ENCODE data around the gene SMC3.
"Not testable (repeated sequence)": the region's sequence is repeated elsewhere in the genome, so short reads cannot be mapped to it uniquely, and the experiment has no call there.

The SMC3 gene

DNA sequence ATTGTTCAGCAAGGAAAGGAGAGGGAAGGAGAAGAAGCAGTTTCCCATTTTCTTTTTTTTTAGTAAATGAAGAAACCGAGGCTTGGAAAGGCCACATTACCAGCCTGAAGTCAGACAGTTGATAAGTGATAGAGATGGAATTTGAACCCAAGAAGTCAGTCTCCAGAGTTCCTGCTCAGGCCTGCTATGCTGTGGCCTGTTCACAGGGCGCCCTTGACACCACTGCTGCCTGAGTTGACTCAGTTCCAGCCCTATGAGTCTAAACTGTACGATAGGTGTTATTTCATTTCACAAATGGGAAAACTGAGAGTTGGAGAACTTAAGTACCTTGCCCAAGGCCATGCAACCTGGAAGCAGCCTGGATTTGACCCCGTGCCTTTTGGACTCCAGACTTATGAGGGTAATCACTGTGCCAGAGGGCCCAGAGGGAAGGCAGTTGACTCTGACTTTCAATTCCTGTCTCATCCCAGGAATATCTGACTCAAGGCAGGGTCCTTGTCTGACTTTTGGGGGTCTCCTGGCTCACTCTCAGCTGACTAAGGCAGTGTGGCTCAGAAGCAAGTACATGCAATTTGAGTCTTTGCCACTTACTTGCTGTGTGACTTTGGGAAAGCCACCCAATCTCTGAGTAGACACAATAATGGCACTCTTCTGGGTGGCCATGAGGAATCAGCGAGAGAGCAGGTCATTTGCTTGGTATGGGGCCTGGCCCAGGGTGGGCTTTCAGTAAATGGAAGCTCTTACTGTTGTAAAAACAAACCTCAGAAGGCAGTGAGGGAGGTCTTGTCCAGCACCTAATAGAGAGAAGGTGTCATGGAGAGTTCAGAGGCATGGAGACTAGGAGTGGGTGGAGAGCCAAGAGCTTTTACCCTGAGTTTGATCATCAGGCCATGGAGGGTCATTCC is 58.7 kb downstream of the SMC3 start:
- no peak for DNase-seq (ENCODE audit: low spot score)

DNA sequence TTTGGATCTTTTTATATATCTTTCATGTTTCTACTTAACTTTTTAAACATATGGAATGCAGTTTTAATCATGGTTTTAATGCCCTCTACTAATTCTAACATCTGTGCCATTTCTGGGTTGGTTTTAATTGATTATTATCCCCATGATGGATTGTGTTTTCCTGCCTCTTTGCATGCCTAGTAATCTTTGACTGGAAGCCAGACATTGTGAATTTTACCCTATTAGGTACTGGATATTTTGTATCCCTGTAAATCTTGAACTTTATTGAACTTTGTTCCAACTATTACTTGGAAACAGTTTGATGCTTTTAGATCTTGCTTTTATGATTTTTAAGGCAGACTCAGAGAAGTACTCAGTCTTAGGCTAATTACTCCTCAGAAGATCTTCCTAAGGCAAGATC is 60.7 kb downstream of the SMC3 start:
- DNase-seq (ENCODE audit: low spot score), result no peak

DNA sequence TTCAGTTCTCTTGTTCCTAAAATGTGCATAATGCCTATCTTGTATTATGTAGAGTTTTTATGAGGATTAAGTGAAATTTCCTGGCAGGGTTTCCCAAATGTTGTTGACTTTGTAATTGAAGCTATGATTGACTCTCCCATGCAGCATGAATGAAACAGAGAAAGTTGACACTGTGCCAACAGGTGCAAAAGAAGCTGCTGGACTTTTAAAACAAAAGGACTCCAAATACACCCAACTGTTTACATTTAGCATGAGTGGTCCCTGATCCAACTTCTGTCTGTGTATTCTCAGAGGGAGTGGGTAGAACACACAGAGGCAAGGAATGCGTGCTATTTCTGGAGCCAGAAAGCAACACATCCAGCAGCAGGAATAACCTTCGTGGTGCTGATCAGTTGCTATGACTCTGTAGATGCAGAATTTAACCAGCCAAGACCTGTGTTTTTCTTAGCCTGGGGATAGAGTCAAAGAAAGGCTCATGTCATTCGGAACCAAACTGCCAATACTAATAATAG is 62.2 kb downstream of the SMC3 start:
- DNase-seq (ENCODE audit: low spot score), result peak; percentile 77

DNA sequence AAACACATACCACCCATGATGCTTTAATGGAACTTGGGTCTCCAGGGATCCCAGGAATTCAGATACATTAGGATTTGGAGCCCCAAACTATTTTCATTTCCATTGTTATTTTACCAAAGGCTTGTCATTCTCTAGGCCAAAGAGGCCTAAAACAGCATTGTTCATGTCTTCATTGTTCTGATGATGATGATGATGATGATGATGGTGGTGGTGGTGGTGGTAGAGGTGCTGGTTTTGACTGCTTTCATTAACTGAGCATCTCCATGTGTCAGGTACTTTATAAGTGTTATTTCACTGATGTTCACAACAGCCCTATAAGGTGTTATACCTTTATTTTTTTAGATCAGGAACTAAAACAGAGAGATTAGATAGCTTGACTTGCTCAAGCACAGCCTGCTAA is 64.4 kb downstream of the SMC3 start:
- no peak for DNase-seq (ENCODE audit: low spot score)

DNA sequence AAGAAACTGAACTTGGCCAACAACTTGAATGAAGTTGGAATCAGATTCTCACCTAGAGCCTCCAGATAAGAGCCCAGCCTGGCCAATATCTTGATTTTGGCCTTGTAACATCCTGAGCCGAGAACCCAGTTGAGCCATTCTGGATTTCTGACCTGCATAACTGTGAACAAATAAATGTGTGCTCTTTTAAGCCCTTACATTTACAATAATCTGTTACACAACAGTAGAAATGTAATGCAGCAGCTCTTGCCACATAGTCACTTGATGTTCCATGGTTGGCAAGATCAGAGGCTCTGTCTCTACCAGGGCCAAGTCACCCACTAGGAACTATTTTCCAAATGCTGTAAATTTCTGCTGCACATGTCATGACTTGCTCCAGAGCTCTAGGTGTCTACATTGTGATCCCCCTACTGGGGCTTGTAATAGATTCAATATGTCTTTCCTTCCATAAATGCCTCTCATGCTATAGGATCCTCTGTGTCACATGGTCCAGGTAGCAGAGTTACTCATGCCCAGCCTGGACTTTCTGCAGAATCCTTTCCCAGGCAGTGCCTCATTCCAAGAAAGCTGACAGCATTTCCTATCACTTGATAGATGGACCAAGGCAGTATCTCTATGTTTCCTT is 65.2 kb downstream of the SMC3 start:
- DNase-seq (ENCODE audit: low spot score), result no peak

DNA sequence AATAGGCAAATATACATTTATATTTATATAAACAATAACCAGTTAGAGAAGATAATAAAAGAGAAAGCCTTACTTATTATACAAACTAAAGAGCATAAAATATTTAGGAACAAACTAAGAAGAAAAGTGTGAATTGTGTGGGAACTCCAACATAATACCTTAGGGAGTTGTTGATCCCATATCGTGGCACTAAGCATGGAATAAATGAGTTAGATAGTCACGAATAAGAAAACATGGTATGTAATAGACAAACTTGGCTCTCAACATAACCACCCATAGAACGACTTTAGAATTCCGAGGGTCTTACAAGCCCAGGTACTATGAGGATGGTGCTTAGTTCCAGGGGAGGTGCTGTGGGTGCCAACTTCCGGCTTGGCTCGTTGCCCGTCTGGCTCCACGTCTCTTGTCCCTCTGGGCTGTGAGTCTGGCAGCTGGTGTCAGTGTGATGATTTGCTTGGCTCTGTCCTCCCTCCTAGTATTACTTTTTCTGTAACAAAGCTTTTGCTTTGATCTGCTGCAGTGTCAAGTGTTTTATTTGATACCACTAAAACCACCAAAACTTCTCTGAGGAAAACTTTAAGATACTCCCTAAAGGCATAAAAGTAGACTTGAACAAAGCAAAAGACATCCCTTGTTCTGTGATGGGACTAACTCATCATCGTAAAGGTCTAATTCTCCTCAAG is 67.2 kb downstream of the SMC3 start:
- no peak for DNase-seq (ENCODE audit: low spot score)

DNA sequence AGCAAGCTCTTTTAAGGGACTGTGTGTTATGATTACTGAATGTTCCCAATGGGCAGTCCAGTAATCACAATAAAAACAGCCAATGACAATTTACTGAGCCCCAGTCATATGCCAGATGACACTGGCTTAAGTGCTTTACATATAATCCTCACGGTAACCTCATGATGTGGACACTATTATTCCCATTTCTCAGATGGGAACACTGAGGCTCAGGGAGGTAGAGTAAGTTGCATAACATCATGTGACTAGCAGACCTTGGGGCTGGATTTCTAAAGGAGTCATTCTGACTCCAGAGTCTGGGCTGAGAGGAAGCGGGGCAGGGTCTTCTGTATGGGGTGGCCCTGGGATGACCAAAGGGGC is 69.1 kb downstream of the SMC3 start:
- no peak for DNase-seq (ENCODE audit: low spot score)

DNA sequence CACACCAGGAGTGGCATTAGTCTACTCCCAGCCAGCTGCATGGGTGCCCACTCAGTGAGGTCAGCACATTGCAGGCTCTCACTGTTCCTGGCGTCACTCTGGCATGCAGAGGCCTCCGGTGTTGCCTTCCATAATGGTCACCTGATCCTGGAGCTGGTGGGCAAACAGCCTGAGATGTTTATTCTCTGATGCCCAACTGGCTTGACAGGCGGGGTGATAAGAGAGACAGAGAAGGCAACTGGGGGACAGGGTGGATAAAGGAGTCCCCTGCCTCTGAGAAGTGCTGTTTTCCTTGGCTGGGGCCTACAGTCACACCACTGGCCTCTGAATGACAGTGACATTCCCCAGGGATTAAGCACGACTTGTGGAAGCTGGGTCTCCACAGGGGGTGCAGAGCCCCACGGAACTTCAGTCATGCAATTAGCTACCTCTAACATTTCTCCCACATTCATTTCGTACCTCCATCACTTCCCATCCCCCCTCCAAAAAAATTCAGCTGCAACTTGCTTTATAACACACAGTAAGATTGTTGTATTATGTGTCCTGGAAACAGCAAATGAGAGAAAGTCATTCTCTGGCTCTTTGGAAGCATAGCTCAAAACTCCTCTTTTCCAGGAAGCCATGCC is 69.5 kb downstream of the SMC3 start:
- DNase-seq (ENCODE audit: low spot score), result no peak

DNA sequence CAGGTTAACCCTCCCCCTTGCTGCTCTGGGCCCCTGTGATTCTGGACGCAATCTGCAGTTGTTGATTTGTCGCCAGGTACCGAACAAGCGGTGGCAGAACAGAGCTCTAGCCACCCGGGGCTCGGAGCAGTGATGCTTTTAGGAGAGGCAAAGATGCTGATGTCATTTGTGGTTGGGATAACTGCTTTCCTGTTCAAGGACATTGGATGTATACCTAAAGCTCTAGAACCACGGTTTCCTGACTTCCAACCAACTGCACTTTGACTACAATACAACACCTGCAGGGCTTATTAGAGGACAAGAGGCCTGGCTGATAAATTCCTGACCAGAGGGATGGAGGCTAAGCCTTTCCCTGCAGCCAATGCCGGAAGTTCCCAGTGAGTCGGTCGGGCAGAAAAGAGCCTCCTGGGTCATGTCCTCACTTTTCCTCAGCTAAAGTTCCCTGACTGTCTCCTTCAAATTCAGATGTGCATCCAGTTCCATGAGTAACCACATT is 70.1 kb downstream of the SMC3 start:
- DNase-seq (ENCODE audit: low spot score), result no peak

DNA sequence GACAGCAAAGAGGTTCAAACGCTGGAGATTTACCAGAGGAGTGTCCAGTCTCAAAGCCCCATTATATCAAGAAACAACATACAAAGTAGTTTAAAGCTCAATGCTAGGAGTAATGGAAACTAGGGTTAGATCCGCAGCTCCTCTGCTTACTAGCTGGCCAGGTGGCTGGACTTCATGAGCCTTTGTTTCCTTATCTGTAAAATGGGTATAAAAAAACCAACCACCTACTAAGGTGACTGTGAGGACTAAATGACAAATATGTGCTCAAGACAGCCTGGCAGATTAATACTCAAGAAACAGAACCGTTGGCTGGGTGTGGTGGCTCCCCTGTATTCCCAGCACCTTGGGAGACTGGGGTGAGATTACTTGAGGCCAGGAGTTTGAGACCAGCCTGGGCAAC is 70.8 kb downstream of the SMC3 start:
- no peak for DNase-seq (ENCODE audit: low spot score)

DNA sequence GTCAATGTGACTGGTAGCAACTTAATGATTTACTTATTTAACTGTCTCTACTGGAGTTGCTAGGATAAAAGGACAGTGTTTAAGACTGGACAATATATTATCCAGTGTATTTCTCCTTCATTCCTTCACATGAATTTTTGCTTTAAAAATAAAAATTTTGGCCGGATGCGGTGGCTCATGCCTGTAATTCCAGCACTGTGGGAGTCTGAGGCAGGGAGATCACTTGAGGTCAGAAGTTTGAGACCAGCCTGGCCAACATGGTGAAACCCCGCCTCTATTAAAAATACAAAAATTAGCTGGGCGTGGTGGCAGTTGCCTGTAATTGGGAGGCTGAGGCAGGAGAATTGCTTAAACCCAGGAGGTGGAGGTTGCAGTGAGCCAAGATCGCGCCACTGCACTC is 71.6 kb downstream of the SMC3 start:
- DNase-seq (ENCODE audit: low spot score), result not testable (repeated sequence)

DNA sequence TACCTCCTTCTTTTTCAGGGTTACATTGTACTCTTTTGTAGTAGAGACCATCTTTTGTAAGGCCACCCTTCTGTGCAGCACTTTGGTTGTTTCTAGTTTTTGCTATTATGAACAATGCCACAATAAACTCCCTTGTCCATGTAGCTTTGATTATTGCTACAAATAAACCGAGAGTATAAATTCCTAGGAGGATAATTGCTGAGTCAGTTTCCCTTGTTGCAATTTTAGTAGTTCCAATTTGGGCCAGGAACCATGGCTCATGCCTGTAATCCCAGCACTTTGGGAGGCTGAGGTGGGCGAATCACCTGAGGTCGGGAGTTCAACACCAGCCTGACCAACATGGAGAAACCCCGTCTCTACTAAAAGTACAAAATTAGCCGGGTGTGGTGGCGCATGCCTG is 72.4 kb downstream of the SMC3 start:
- DNase-seq (ENCODE audit: low spot score), result not testable (repeated sequence)

DNA sequence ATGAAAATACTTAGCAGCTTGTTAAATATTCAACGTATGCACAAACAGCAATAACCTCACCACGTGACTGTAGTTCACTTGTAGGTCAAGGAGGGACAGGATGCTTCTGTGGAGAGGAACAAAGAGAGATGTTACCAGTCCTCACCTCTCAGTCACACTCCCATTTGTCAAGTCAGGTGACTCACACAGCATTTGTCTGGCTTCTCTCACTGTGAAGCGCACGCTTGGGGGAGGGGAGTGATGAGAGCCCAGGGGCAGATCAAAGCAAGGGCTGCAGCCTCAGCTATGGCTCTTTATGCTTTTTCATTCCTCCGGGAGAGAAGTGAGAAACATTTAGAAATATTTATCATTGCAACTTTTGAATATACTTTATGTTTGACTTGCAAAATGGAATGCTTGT is 73.8 kb downstream of the SMC3 start:
- DNase-seq (ENCODE audit: low spot score), result no peak

DNA sequence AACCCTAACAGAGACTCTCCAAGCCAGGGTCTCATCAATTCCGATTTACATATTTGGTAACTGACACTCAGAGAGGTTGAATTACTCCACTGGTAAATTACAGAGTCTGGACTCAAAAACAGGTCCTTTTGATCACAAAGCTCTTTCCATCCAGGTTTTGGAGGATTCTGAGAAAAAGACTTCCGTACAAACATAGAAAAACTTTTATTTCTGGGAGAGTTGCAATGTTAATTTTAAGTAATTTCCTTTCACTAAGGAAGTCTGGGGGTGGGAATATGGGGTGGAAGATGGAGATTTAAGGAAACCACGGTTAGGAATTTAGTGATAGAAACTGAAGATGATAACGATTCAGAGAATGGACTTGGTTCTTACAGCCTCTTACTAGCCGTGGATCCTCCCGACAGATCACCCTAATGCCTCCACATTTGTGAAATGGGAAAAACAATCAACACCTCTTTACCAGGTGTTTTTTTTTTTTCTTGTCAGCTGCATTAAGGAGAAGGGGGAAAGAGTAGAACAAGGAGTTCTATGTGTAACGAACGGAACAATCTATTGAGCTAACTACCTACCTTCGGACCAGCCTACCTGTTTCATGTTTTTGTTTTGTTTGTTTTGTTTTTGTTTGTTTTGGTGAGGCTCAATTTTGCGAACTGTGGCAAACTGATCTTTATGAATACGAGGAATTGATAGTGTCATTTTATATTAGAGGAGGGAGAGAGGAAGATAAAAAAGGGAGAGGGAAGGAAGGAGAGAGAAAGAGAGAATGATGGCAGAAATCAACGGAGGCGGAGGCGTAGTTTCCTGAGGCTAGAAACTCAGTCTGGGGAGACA is 74.9 kb downstream of the SMC3 start:
- no peak for DNase-seq (ENCODE audit: low spot score)

DNA sequence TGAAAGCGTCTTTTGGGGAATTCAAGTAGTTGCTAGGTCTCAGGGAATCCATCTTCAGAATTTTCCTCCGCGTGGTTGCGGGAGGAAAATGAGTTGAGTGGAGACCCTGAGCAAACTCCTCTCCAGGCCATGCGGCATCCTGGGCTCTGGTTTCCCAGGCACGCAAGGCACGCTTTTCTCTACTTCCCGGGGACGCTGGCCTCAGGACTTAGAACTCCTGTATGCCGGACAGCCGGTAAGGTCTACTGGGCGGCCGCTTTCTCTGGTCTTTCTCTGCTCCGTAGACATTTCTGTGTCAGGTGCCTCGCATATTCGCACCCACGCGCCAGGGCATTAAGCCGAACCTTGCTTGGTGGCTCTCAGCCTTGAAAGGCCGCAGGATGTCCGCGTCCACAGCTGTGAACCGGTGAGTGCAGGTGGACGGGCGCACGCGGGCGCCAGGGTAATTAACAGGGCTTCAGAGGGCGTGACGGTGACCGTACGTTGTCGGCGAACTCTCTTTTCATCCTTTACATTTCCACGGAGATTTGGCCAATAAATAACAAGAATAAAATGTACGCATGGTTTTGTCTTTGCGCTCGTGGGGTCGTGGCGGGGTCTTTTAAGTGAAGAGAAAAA is 75.6 kb downstream of the SMC3 start:
- no peak for DNase-seq (ENCODE audit: low spot score)

DNA sequence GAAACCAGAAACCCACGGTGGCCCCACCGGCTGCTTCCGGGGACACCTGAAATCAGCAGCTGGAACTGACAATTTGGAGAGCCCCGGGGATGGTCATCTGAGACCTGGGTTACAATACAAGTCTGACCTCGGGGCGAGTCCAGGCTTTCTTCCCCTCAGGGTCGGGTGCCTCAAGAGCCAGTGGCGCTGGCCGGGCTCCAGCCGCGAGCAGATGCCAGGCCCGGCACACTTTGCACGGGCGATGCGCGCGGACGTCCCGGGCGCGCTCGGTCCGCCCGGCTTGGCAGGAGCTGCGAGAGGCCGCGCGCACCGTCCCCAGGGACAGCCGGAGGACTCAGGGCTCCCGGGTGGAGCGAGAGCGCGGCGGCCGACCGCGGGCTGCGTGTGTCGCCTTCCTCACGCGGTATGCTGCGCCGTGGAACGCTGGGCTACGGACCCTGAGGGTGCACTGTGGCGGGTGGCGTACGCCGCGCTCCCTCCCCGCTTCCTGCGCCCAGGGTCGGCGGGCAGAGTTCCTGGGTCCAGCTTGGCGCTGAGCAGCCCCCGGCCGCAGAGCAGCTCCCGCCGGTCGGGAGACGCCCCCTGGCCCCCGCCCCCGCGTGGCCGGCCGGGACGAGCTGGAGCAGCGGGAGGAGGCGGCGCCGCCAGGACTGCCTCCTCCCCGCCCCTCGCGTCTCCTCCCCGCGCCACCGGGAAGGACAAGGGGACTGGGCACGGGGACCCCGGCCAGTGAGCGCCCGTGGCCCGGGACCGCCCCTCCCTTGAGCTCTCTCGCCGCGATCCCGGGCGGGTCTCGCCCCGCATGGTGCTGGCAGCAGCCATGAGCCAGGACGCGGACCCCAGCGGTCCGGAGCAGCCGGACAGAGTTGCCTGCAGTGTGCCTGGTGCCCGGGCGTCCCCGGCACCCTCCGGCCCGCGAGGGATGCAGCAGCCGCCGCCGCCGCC is 76.4 kb downstream of the SMC3 start, which contains the start of gene RBM20:
RBM20 (plus strand) TSS at position 684 of the 945 bp plus-strand sequence; CDS start at position 803, 119 bp downstream.
- peak; percentile 47 for DNase-seq (ENCODE audit: low spot score)

DNA sequence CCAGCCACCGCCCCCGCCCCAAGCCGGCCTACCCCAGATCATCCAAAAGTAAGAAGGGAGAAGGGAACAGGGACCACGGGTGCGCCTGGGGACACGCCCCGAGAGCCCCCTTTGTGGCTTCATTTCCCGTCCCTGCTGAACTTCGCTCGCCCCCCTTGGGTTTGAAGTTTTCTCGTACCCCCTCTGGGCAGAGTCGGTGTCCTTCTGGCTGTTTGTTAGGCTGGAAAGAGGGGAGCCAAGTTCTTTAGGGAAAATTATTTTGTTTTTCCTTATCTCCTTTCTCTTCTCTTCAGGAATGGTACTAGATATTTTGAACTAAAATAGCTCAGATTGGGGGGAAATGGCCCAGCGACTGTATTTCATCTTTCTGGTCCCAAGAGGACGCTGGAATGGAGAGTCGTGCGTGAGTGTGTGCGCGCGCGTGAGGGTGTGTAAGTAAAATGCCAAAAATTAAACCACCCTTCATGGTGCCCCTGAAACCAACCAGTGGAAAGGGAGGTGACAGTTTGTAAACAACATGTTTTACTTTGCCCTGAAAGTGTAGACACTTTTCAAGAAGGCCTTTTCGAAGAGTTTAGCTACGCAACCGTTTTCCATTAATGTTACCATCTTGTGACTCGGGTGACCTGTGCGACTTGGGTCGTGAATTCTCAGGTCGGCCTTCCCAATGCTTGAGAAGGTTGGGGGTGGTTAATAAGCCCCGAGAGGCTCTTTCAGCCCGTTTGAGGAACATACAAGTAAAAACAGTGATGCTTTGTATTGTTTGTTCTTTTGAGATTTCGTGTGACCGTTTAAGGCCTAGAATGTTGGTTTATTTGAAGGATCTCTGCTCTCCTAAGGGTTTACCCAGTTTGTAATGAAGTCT is 77.3 kb downstream of the SMC3 start:
- DNase-seq (ENCODE audit: low spot score), result no peak

DNA sequence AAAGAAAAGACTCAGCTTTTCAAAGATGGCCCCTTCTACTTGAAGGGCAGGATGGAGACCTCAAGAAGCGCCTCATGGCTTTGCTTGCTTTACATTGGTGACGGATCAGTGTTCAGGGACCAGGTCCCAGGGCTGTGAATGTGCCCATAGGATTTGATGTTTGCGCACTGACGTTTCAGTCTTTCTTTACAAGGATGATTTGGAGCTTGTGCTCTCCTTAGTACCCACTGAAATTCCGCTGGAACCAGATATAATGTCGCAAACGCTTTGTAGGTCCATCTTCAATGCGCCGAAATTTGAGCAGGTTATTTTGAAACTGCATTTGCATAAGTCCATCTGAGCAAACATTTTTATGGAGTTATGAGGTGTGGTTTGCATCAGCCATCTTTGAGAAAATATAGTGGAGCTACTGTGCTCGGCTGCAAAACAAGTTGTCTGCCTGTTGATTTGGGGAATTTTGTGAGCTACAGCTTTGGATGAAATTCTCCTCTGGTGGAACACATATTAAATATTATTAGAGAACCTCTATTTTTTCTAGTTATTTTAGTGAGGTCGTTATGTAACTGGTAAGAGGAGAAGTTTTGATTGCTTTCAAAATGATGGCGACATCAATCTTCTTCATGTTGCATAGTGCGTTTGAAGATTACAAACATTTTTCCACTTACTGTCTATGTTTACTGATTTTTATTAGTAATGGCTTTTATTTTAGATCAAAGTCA is 79.1 kb downstream of the SMC3 start:
- no peak for DNase-seq (ENCODE audit: low spot score)
